ENCODE results near the gene VARS1.

DNA sequence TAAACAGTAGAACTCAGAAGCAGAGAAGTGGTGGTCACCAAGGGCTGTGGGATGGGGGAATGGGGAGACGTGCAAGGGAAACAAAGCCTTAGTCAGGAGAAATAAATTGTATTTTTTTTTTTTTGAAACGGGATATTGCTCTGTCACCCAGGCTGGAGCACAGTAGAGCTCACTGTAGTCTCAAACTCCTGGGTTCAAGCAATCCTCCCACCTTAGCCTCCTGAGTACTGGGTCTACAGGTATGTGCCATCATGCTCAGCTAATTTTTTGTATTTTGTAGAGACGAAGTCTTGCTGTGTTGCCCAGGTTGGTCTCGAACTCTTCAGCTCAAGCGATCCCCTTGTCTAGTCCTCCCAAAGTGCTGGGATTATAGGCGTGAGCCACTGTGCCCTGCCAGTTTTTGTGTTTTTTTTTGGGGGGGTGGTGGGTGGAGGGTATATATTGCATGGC lies 35.4 kb upstream of the VARS1 start:
- TF ChIP-seq, protein P1, sequence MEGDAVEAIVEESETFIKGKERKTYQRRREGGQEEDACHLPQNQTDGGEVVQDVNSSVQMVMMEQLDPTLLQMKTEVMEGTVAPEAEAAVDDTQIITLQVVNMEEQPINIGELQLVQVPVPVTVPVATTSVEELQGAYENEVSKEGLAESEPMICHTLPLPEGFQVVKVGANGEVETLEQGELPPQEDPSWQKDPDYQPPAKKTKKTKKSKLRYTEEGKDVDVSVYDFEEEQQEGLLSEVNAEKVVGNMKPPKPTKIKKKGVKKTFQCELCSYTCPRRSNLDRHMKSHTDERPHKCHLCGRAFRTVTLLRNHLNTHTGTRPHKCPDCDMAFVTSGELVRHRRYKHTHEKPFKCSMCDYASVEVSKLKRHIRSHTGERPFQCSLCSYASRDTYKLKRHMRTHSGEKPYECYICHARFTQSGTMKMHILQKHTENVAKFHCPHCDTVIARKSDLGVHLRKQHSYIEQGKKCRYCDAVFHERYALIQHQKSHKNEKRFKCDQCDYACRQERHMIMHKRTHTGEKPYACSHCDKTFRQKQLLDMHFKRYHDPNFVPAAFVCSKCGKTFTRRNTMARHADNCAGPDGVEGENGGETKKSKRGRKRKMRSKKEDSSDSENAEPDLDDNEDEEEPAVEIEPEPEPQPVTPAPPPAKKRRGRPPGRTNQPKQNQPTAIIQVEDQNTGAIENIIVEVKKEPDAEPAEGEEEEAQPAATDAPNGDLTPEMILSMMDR (IDR thresholded peaks at IDR 0.05): no peak
- no peak for TF ChIP-seq POLR2A (IDR thresholded peaks at IDR 0.05)

Data from prostate gland (tissue), 2 donors.